Measurements from ENCODE around the gene NR1D1. TPM values are rescaled to one million over a fixed set of nuclear protein-coding genes. Genes with fewer than 3 reads are reported as not detected.
"Not testable (repeated sequence)": the region's sequence is repeated elsewhere in the genome, so short reads cannot be mapped to it uniquely, and the experiment has no call there.

Gene NR1D1
- total RNA-seq (10 to 100 TPM in 4 of 7 donors, 1 to 10 TPM in 3; 5.5 to 15.8 (median 10.2) TPM), polyA plus RNA-seq (1 to 10 TPM; 3.3 to 6.4 (median 5.2) TPM)
- long read RNA-seq, donor 1, partial matches to known transcripts: 0 of 3 reads
- long read RNA-seq, donor 1, other reads (novel, unspliced or antisense): 0 of 3 reads
- long read RNA-seq, donor 2: 0 reads

- H3K27ac ChIP-seq: peak within 1 kb of the TSS; percentile 81 to 94 (median 90)
- H3K4me1 ChIP-seq: peaks cover 52 to 100% (median 85%) of the 10 kb centered on the region in 6 donors
- peak within 1 kb of the TSS; percentile 65 to 94 (median 80) for H3K4me3 ChIP-seq
- TF ChIP-seq POLR2A (IDR thresholded peaks at IDR 0.05) (peak in 2 of 3 donors; percentile 57 to 74), POLR2AphosphoS5 (IDR thresholded peaks at IDR 0.05) (peak in 1 of 3 donors; percentile 96)
- TF ChIP-seq, protein P1, sequence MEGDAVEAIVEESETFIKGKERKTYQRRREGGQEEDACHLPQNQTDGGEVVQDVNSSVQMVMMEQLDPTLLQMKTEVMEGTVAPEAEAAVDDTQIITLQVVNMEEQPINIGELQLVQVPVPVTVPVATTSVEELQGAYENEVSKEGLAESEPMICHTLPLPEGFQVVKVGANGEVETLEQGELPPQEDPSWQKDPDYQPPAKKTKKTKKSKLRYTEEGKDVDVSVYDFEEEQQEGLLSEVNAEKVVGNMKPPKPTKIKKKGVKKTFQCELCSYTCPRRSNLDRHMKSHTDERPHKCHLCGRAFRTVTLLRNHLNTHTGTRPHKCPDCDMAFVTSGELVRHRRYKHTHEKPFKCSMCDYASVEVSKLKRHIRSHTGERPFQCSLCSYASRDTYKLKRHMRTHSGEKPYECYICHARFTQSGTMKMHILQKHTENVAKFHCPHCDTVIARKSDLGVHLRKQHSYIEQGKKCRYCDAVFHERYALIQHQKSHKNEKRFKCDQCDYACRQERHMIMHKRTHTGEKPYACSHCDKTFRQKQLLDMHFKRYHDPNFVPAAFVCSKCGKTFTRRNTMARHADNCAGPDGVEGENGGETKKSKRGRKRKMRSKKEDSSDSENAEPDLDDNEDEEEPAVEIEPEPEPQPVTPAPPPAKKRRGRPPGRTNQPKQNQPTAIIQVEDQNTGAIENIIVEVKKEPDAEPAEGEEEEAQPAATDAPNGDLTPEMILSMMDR (IDR thresholded peaks at IDR 0.05 in 8 of 11, conservative IDR thresholded peaks at IDR 0.05 in 3 of 11): no peak
- H3K27me3 ChIP-seq (replicated peaks in 1 of 7): no peaks in the 10 kb centered on the region
- WGBS, 5 donors: 0 to 2% (median 1%) methylated on average over 13 to 16 of the region's 16 CpGs
- intact Hi-C loops (cut with DNase I; ENCODE audit: low total_unique reads): no loop called here
- no peak for DNase-seq
- H3K9me3 ChIP-seq: no peaks in the 10 kb centered on the region
- H3K36me3 ChIP-seq: peaks cover 0 to 23% (median 1%) of the 10 kb centered on the region in 6 donors
These were observed at the start of gene NR1D1 for GRCh38 chr17:40100419-40100668. Gene NR1D1, minus strand, starts transcription at chr17:40100589. Its CDS starts 495 bp downstream, at chr17:40100094.

GRCh38 chr17:40148527-40148926, 48.1 kb upstream of the NR1D1 start:
- intact Hi-C loops (cut with DNase I; ENCODE audit: low total_unique reads): no loop called here

GRCh38 chr17:40145476-40145875, 45.1 kb upstream of the NR1D1 start:
- no peak for DNase-seq
- no peaks in the 10 kb centered on the region for H3K9me3 ChIP-seq
- no peaks in the 10 kb centered on the region for H3K27me3 ChIP-seq (replicated peaks in 1 of 7)
- intact Hi-C loops (cut with DNase I; ENCODE audit: low total_unique reads): no loop called here
- peaks cover 0 to 93% (median 56%) of the 10 kb centered on the region in 6 donors for H3K36me3 ChIP-seq
- TF ChIP-seq POLR2AphosphoS5 (IDR thresholded peaks at IDR 0.05): no peak
- TF ChIP-seq, protein P1 (IDR thresholded peaks at IDR 0.05 in 8 of 11, conservative IDR thresholded peaks at IDR 0.05 in 3 of 11): no peak
- no peak for TF ChIP-seq POLR2A (IDR thresholded peaks at IDR 0.05)
- H3K27ac ChIP-seq: no peak overlapping the region
- 92 to 99% (median 97%) methylated on average over 3 of the region's 3 CpGs for WGBS, 5 donors
- H3K4me3 ChIP-seq: no peak overlapping the region
- peaks cover 10 to 93% (median 47%) of the 10 kb centered on the region in 6 donors for H3K4me1 ChIP-seq

More at GRCh38 chr17:40148527-40148926, 48.1 kb upstream of the NR1D1 start:
- Histone ChIP-seq H3K4me3 (no peak overlapping the region), H3K4me1 (peaks cover 9 to 94% (median 55%) of the 10 kb centered on the region in 6 donors), H3K27me3 (replicated peaks in 1 of 7) (no peaks in the 10 kb centered on the region), H3K36me3 (peaks cover 0 to 100% (median 59%) of the 10 kb centered on the region in 6 donors), H3K9me3 (no peaks in the 10 kb centered on the region), H3K27ac (peak overlapping the region in 3 of 8 donors; percentile 8 to 24 (median 16))
- DNase-seq: no peak
- TF ChIP-seq, protein P1 (IDR thresholded peaks at IDR 0.05 in 8 of 11, conservative IDR thresholded peaks at IDR 0.05 in 3 of 11): no peak
- TF ChIP-seq POLR2A (IDR thresholded peaks at IDR 0.05) (no peak), POLR2AphosphoS5 (IDR thresholded peaks at IDR 0.05) (no peak)
- WGBS, 5 donors: 87 to 95% (median 91%) methylated on average over 3 of the region's 3 CpGs

DNA sequence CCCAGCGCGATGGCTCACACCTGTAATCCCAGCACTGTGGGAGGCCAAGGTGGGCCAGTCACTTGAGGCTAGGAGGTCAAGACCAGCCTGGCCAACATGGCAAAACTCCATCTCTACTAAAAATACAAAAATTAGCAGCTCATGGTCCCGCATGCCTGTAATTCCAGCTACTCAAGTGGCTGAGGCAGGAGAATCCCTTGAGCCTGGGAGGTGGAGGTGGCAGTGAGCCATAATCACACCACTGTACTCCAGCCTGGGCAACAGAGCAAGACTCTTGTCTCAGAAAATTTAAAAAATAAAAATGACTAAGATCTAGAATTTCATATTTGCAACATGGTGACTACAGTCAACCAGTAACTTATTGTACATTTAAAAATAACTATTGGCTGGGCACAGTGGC, 42.8 kb upstream of the NR1D1 start:
- H3K27ac ChIP-seq; DNase-seq; H3K9me3 ChIP-seq; intact Hi-C loops (cut with DNase I; ENCODE audit: low total_unique reads); H3K4me3 ChIP-seq; H3K27me3 ChIP-seq (replicated peaks in 1 of 7): not testable (repeated sequence)
- H3K4me1 ChIP-seq: peaks cover 18 to 87% (median 50%) of the 10 kb centered on the region in 6 donors
- peaks cover 0 to 72% (median 41%) of the 10 kb centered on the region in 6 donors for H3K36me3 ChIP-seq
- 91 to 99% (median 97%) methylated on average over 3 of the region's 3 CpGs for WGBS, 5 donors
